GM21360 (cell line): ENCODE data around the gene FBXO30.

Experiments used
- ATAC-seq: cut with Tn5 transposase; IDR thresholded peaks from one replicate; pipeline ENCODE4 v1.9.1; 2021; ENCODE audit warnings: mild to moderate bottlenecking, moderate library complexity; ENCODE audit not compliant: unreplicated experiment

The FBXO30 gene

DNA sequence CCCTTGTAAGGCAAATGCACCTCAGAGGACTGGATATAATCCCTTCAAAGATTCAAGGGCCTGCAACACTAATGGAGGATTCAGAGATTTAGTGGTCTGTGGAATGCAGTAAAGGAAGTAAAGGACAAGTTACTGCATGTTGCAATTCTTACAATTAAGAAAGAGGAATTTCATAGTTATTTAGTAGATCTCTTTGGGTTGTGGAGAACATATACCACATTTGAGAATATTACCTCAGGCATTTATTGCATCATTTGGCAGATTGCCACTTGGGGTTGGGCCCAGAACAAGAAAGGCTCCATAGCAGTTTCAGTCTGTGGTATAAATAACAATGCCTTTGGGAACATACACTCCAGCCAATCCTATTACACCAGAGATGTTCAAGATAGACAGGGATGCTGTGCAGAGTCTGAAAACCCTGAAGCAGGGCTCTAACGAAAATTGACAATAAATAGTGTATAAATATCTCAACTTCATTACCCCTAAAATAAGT is 58.4 kb downstream of the FBXO30 start:
- ATAC-seq, result no peak

DNA sequence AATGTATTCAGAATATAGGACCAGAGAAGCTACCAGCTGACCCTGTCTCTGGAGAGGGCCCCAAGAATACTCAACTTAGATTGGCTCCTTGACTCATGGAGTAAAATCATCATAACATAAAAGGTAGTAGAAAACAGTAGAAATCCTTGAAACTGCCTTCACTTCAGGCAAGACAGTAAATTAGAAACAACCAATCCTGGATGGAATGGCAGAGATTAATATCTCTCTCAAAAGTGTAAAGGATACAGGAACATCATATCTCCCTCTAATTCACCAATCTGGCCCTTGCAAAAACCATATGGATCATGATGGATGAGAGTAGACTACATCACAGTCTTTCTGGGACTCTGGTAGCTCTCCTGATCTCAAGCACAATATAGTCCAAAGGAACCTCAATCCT is 58.9 kb downstream of the FBXO30 start:
- no peak for ATAC-seq

DNA sequence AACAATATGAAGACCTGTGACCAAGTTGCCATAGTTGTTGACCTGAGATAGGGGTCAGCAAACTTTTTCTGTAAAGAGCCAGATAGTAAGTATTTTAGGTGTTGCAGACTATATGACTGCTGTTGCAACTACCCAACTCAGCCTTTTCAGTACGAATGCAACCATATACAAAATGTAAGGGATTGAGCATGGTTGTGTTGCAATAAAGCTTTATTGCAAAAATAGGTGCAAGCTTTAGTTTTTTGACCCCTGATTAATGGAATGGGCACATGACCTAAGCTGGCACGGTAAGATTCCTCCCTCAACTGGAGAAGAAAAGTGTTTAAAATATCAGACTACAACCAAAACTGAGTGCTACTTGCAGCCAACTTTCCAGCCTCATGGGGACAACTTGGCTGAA is 62.0 kb downstream of the FBXO30 start:
- ATAC-seq, result no peak

DNA sequence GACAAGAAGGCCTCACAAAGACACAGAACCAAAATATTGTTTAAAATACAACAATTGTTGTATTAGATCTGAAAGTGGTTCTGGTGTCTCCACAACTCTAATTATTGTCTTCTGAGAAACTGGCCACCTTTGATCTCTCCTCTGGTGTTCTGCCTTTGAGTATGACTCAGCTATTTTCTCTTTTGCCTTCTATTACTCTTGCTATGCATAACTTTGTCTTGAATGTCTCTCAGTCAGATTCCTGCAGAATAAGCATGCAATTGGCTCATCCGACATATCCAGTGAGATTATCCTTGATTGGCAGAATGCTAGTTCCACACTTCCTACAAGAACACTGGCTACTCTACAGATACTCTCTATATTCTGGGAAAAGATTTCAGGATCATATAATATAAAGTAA is 65.0 kb downstream of the FBXO30 start:
- ATAC-seq, result peak; percentile 96

DNA sequence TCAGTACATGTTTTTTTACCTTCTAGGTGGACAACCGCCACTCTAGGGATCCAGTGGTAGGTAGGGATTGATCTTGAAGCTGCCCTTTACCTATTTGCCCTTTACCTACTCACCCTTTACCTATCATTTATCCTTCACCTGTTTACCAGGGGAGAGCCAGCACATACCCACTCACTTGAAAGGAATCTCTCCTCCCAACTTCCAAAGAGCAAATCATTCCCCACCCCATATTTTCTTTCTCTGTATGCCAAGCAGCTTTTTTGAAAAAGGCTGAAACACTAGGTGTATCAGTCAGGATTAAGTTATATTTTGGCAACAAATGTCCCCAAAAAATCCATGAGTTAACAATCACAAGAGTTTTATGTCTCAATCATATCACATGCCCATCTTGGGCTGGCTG is 68.7 kb downstream of the FBXO30 start:
- ATAC-seq, result no peak

DNA sequence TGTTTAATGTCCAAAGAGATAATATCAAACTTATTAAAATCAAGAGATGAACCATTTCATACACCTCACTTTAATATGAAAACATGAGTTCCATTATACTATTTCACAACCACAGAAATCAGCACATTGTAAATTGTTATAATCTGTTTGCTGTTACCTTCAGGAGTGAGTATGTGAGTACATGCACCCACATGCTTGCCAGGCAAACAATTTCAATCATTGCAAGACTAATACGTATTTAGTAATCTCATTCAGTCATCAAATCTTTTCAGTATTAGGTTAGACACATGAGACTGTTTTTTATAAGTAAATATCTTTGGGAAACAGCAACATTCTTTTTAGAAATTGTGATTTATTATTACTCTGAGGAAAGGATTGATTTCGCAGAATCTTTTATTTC is 70.0 kb downstream of the FBXO30 start:
- ATAC-seq, result no peak
